ENCODE data around the gene STX8.

The STX8 gene

GRCh38 chr17:9256751-9257629 lies 318.6 kb downstream of the STX8 start:
- no peak for DNase-seq

GRCh38 chr17:9256361-9256750 lies 319.3 kb downstream of the STX8 start:
- DNase-seq, result no peak

GRCh38 chr17:9255833-9256232 lies 319.8 kb downstream of the STX8 start:
- DNase-seq, result no peak

GRCh38 chr17:9254841-9255240 lies 320.8 kb downstream of the STX8 start:
- no peak for DNase-seq

- DNase-seq, result no peak
Measured at GRCh38 chr17:9253308-9253707, 322.3 kb downstream of the STX8 start.

- DNase-seq, result no peak
Measured at GRCh38 chr17:9251273-9251672, 324.3 kb downstream of the STX8 start.

GRCh38 chr17:9249245-9249953 lies 326.2 kb downstream of the STX8 start:
- DNase-seq, result no peak

- DNase-seq, result no peak
Measured at GRCh38 chr17:9247401-9247938, 328.1 kb downstream of the STX8 start.

- DNase-seq, result peak; percentile 2
Measured at GRCh38 chr17:9244066-9245052, 331.3 kb downstream of the STX8 start.

- no peak for DNase-seq
Measured at GRCh38 chr17:9242983-9243382, 332.6 kb downstream of the STX8 start.

- DNase-seq, result no peak
Measured at GRCh38 chr17:9242497-9242881, 333.1 kb downstream of the STX8 start.

- no peak for DNase-seq
Measured at GRCh38 chr17:9241774-9242496, 333.7 kb downstream of the STX8 start.

- no peak for DNase-seq
Measured at GRCh38 chr17:9241371-9241712, 334.3 kb downstream of the STX8 start.

GRCh38 chr17:9240659-9241370 lies 334.8 kb downstream of the STX8 start:
- peak; percentile 12 for DNase-seq

GRCh38 chr17:9239793-9240658 lies 335.6 kb downstream of the STX8 start:
- peak; percentile 38 for DNase-seq

GRCh38 chr17:9239246-9239792 lies 336.3 kb downstream of the STX8 start:
- no peak for DNase-seq

- no peak for DNase-seq
Measured at GRCh38 chr17:9238340-9239245, 337.0 kb downstream of the STX8 start.

- DNase-seq, result no peak
Measured at GRCh38 chr17:9237661-9238301, 337.8 kb downstream of the STX8 start.

- DNase-seq, result no peak
Measured at GRCh38 chr17:9237053-9237410, 338.6 kb downstream of the STX8 start.
